ENCODE data around the gene PDLIM1. TPM values are rescaled to one million over a fixed set of nuclear protein-coding genes. Genes with fewer than 3 reads are reported as not detected.

The PDLIM1 gene
- 100 to 1,000 TPM; 225 to 434 (median 349) TPM for total RNA-seq
- polyA plus RNA-seq: 100 to 1,000 TPM; 253 to 308 TPM
- long read RNA-seq, donor 1, transcript PDLIM1-202 (6 exons, 850 nt): minor isoform, 7 of 604 reads
- long read RNA-seq, donor 1, transcript PDLIM1-201 (7 exons, 1,452 nt): major isoform, 506 of 604 reads
- long read RNA-seq, donor 1, partial matches to known transcripts: 32 of 604 reads
- long read RNA-seq, donor 1, other reads (novel, unspliced or antisense): 57 of 604 reads
- long read RNA-seq, donor 2, transcript PDLIM1-202 (6 exons, 850 nt): minor isoform, 32 of 2,854 reads
- long read RNA-seq, donor 2, transcript PDLIM1-201 (7 exons, 1,452 nt): major isoform, 2,691 of 2,854 reads
- long read RNA-seq, donor 2, partial matches to known transcripts: 60 of 2,854 reads
- long read RNA-seq, donor 2, other reads (novel, unspliced or antisense): 71 of 2,854 reads
- long read RNA-seq, donor 3, transcript PDLIM1-201 (7 exons, 1,452 nt): major isoform, 406 of 471 reads
- long read RNA-seq, donor 3, partial matches to known transcripts: 18 of 471 reads
- long read RNA-seq, donor 3, other reads (novel, unspliced or antisense): 45 of 471 reads

GRCh38 chr10:95290461-95291364 is at the start of gene PDLIM1:
Gene PDLIM1, minus strand, starts transcription at chr10:95291003. Its CDS starts 88 bp downstream, at chr10:95290915.
- intact Hi-C loops (cut with DNase I): loop anchor here in 8 of 10 donors (2.0 to 5.0 kb wide), 5 partner anchors 37 to 47 kb away; no protein-coding TSS in a partner anchor

GRCh38 chr10:95339863-95340262 is 49.1 kb upstream of the PDLIM1 start:
- H3K4me1 ChIP-seq: peaks cover 5 to 67% (median 28%) of the 10 kb centered on the region in 12 donors
- 96 to 100% (median 97%) methylated on average over 1 of the region's 1 CpG for WGBS, 4 donors
- ATAC-seq: no peak
- H3K4me3 ChIP-seq: no peak overlapping the region
- DNase-seq: no peak
- no peaks in the 10 kb centered on the region for H3K27me3 ChIP-seq
- H3K27ac ChIP-seq: no peak overlapping the region
- peaks cover 0 to 100% (median 63%) of the 10 kb centered on the region in 9 donors for H3K36me3 ChIP-seq
- no peaks in the 10 kb centered on the region for H3K9me3 ChIP-seq
- TF ChIP-seq POLR2A (IDR thresholded peaks at IDR 0.05) (no peak), CTCF (IDR thresholded peaks at IDR 0.05) (no peak)
- intact Hi-C loops (cut with DNase I): loop anchor here in 3 of 10 donors (5.0 to 10.0 kb wide), 3 partner anchors 48 to 75 kb away; partner anchors contain the start of gene PDLIM1 (in 1 of the 3)

More at GRCh38 chr10:95290461-95291364, at the start of gene PDLIM1:
- Histone ChIP-seq H3K4me1 (peaks cover 6 to 55% (median 46%) of the 10 kb centered on the region in 12 donors), H3K4me3 (peak within 1 kb of the TSS; percentile 77 to 100 (median 90)), H3K27me3 (no peaks in the 10 kb centered on the region), H3K36me3 (no peaks in the 10 kb centered on the region), H3K9me3 (no peaks in the 10 kb centered on the region), H3K27ac (peak within 1 kb of the TSS; percentile 83 to 99 (median 94))
- 0 to 1% (median 1%) methylated on average over 11 to 119 of the region's 119 CpGs for WGBS, 4 donors
- peak; percentile 8 to 92 for TF ChIP-seq POLR2A (IDR thresholded peaks at IDR 0.05)
- TF ChIP-seq CTCF (IDR thresholded peaks at IDR 0.05): peak in 8 of 12 donors; percentile 15 to 51 (median 43)
- ATAC-seq (peak; percentile 23 to 92 (median 80)), DNase-seq (peak; percentile 82 to 88 (median 85))

GRCh38 chr10:95337423-95338160 is 46.8 kb upstream of the PDLIM1 start:
- DNase-seq (no peak), ATAC-seq (no peak)
- Histone ChIP-seq H3K36me3 (peaks cover 0 to 93% (median 54%) of the 10 kb centered on the region in 9 donors), H3K27ac (peak overlapping the region in 9 of 12 donors; percentile 9 to 94 (median 89)), H3K4me3 (no peak overlapping the region), H3K9me3 (no peaks in the 10 kb centered on the region), H3K27me3 (no peaks in the 10 kb centered on the region), H3K4me1 (peaks cover 8 to 71% (median 37%) of the 10 kb centered on the region in 12 donors)
- TF ChIP-seq CTCF (IDR thresholded peaks at IDR 0.05) (no peak), POLR2A (IDR thresholded peaks at IDR 0.05) (no peak)
- intact Hi-C loops (cut with DNase I): loop anchor here in 3 of 10 donors (5.0 to 10.0 kb wide), 3 partner anchors 45 to 73 kb away; partner anchors contain the start of gene PDLIM1 (in 1 of the 3)
- 70 to 80% (median 75%) methylated on average over 6 to 10 of the region's 10 CpGs for WGBS, 4 donors
